ENCODE measurements around the gene NFE2. TPM values are rescaled to one million over a fixed set of nuclear protein-coding genes. Genes with fewer than 3 reads are reported as not detected.

NFE2 gene
- total RNA-seq, 1 experiment from 2014 or later = 2.4 TPM

DNA sequence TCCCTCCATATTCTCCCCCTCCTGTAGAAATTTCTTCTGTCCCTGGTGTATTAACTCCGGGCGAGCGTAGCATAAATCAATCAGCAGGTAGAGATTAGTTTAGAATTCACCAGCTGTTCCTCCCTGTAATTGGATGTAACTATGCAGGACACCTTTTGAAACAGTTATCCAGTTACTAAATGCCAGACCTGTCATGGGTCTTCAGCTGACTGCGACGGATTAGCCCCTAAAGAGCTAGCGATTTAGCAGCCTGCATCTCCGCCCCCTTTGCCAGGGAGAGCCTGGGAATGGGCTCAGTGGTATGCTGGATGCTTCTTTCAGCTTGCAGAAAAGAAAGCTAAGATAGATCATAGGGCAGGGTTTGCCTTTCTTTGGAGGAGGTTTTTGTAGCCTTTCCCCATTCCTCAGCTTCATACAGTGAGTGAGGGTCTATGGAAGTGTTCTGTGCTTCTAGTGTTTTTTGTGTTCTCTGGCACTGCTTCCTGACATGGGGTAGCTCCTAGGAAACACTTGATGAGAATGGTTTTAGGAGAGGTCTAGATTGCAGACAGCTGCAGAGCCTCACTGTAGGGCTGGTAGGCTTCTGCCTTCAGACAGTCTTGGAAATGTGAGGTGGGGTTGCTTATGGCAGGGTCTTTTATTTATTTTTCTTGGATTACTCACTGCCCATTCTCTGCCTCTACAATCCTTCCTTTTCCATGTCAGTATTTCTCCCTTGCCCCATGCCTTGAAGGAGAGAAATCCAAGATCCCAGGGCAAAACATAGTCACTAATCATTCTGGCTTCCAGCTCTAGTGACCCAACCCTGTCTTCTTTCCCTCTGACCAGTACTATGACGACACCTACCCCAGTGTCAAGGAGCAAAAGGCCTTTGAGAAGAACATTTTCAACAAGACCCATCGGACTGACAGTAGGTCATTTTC is 40.8 kb upstream of the NFE2 start:
- no peak for DNase-seq (ENCODE audit: low spot score)
- H3K4me3 Mint-ChIP-seq = no peak overlapping the region
- no peak for TF ChIP-seq TEAD4 (CRISPR knock-in tag; IDR thresholded peaks at IDR 0.05)
- TF ChIP-seq, protein P1, sequence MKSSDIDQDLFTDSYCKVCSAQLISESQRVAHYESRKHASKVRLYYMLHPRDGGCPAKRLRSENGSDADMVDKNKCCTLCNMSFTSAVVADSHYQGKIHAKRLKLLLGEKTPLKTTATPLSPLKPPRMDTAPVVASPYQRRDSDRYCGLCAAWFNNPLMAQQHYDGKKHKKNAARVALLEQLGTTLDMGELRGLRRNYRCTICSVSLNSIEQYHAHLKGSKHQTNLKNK (CRISPR knock-in tag; IDR thresholded peaks at IDR 0.05) = no peak
- TF ChIP-seq, protein P2, sequence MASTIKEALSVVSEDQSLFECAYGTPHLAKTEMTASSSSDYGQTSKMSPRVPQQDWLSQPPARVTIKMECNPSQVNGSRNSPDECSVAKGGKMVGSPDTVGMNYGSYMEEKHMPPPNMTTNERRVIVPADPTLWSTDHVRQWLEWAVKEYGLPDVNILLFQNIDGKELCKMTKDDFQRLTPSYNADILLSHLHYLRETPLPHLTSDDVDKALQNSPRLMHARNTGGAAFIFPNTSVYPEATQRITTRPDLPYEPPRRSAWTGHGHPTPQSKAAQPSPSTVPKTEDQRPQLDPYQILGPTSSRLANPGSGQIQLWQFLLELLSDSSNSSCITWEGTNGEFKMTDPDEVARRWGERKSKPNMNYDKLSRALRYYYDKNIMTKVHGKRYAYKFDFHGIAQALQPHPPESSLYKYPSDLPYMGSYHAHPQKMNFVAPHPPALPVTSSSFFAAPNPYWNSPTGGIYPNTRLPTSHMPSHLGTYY (CRISPR knock-in tag; IDR thresholded peaks at IDR 0.05) = no peak
- TF ChIP-seq, protein P3, sequence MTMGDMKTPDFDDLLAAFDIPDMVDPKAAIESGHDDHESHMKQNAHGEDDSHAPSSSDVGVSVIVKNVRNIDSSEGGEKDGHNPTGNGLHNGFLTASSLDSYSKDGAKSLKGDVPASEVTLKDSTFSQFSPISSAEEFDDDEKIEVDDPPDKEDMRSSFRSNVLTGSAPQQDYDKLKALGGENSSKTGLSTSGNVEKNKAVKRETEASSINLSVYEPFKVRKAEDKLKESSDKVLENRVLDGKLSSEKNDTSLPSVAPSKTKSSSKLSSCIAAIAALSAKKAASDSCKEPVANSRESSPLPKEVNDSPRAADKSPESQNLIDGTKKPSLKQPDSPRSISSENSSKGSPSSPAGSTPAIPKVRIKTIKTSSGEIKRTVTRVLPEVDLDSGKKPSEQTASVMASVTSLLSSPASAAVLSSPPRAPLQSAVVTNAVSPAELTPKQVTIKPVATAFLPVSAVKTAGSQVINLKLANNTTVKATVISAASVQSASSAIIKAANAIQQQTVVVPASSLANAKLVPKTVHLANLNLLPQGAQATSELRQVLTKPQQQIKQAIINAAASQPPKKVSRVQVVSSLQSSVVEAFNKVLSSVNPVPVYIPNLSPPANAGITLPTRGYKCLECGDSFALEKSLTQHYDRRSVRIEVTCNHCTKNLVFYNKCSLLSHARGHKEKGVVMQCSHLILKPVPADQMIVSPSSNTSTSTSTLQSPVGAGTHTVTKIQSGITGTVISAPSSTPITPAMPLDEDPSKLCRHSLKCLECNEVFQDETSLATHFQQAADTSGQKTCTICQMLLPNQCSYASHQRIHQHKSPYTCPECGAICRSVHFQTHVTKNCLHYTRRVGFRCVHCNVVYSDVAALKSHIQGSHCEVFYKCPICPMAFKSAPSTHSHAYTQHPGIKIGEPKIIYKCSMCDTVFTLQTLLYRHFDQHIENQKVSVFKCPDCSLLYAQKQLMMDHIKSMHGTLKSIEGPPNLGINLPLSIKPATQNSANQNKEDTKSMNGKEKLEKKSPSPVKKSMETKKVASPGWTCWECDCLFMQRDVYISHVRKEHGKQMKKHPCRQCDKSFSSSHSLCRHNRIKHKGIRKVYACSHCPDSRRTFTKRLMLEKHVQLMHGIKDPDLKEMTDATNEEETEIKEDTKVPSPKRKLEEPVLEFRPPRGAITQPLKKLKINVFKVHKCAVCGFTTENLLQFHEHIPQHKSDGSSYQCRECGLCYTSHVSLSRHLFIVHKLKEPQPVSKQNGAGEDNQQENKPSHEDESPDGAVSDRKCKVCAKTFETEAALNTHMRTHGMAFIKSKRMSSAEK (CRISPR knock-in tag; IDR thresholded peaks at IDR 0.05; ENCODE audit: borderline replicate concordance) = no peak
- TF ChIP-seq, protein P4, sequence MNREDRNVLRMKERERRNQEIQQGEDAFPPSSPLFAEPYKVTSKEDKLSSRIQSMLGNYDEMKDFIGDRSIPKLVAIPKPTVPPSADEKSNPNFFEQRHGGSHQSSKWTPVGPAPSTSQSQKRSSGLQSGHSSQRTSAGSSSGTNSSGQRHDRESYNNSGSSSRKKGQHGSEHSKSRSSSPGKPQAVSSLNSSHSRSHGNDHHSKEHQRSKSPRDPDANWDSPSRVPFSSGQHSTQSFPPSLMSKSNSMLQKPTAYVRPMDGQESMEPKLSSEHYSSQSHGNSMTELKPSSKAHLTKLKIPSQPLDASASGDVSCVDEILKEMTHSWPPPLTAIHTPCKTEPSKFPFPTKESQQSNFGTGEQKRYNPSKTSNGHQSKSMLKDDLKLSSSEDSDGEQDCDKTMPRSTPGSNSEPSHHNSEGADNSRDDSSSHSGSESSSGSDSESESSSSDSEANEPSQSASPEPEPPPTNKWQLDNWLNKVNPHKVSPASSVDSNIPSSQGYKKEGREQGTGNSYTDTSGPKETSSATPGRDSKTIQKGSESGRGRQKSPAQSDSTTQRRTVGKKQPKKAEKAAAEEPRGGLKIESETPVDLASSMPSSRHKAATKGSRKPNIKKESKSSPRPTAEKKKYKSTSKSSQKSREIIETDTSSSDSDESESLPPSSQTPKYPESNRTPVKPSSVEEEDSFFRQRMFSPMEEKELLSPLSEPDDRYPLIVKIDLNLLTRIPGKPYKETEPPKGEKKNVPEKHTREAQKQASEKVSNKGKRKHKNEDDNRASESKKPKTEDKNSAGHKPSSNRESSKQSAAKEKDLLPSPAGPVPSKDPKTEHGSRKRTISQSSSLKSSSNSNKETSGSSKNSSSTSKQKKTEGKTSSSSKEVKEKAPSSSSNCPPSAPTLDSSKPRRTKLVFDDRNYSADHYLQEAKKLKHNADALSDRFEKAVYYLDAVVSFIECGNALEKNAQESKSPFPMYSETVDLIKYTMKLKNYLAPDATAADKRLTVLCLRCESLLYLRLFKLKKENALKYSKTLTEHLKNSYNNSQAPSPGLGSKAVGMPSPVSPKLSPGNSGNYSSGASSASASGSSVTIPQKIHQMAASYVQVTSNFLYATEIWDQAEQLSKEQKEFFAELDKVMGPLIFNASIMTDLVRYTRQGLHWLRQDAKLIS (CRISPR knock-in tag; IDR thresholded peaks at IDR 0.05; ENCODE audit: borderline replicate concordance) = no peak
- no peak for TF ChIP-seq RELA (CRISPR knock-in tag; IDR thresholded peaks at IDR 0.05; ENCODE audit: borderline replicate concordance)
- no peak for TF ChIP-seq SMAD4 (CRISPR knock-in tag; IDR thresholded peaks at IDR 0.05)
- TF ChIP-seq NR3C1 (CRISPR knock-in tag; conservative IDR thresholded peaks at IDR 0.05; ENCODE audit: low read depth) = no peak
- TF ChIP-seq, protein P5, sequence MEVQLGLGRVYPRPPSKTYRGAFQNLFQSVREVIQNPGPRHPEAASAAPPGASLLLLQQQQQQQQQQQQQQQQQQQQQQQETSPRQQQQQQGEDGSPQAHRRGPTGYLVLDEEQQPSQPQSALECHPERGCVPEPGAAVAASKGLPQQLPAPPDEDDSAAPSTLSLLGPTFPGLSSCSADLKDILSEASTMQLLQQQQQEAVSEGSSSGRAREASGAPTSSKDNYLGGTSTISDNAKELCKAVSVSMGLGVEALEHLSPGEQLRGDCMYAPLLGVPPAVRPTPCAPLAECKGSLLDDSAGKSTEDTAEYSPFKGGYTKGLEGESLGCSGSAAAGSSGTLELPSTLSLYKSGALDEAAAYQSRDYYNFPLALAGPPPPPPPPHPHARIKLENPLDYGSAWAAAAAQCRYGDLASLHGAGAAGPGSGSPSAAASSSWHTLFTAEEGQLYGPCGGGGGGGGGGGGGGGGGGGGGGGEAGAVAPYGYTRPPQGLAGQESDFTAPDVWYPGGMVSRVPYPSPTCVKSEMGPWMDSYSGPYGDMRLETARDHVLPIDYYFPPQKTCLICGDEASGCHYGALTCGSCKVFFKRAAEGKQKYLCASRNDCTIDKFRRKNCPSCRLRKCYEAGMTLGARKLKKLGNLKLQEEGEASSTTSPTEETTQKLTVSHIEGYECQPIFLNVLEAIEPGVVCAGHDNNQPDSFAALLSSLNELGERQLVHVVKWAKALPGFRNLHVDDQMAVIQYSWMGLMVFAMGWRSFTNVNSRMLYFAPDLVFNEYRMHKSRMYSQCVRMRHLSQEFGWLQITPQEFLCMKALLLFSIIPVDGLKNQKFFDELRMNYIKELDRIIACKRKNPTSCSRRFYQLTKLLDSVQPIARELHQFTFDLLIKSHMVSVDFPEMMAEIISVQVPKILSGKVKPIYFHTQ (CRISPR knock-in tag; IDR thresholded peaks at IDR 0.05) = no peak
- TF ChIP-seq MXD4 (CRISPR knock-in tag; IDR thresholded peaks at IDR 0.05; ENCODE audit: borderline replicate concordance) = no peak
- TF ChIP-seq, protein P6, sequence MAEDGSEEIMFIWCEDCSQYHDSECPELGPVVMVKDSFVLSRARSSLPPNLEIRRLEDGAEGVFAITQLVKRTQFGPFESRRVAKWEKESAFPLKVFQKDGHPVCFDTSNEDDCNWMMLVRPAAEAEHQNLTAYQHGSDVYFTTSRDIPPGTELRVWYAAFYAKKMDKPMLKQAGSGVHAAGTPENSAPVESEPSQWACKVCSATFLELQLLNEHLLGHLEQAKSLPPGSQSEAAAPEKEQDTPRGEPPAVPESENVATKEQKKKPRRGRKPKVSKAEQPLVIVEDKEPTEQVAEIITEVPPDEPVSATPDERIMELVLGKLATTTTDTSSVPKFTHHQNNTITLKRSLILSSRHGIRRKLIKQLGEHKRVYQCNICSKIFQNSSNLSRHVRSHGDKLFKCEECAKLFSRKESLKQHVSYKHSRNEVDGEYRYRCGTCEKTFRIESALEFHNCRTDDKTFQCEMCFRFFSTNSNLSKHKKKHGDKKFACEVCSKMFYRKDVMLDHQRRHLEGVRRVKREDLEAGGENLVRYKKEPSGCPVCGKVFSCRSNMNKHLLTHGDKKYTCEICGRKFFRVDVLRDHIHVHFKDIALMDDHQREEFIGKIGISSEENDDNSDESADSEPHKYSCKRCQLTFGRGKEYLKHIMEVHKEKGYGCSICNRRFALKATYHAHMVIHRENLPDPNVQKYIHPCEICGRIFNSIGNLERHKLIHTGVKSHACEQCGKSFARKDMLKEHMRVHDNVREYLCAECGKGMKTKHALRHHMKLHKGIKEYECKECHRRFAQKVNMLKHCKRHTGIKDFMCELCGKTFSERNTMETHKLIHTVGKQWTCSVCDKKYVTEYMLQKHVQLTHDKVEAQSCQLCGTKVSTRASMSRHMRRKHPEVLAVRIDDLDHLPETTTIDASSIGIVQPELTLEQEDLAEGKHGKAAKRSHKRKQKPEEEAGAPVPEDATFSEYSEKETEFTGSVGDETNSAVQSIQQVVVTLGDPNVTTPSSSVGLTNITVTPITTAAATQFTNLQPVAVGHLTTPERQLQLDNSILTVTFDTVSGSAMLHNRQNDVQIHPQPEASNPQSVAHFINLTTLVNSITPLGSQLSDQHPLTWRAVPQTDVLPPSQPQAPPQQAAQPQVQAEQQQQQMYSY (CRISPR knock-in tag; IDR thresholded peaks at IDR 0.05) = no peak
- H3K27me3 Mint-ChIP-seq (ENCODE audit: low read depth) = no peaks in the 10 kb centered on the region
- no peak for ATAC-seq
- H3K9me3 Mint-ChIP-seq = no peaks in the 10 kb centered on the region
- H3K36me3 Mint-ChIP-seq = peaks cover 46% of the 10 kb centered on the region
- CTCF ChIA-PET = interaction anchor here (0.8 to 1.5 kb wide), 4 partner anchors 17 to 90 kb away, joined by 3 to 4 read pairs (median 3); partner anchors contain the start of gene COPZ1
- POLR2A ChIA-PET = interaction anchor here (0.8 kb wide), 1 partner anchor 16 kb away, joined by 3 read pairs; no protein-coding TSS in a partner anchor
- H3K4me1 Mint-ChIP-seq = peaks cover 5% of the 10 kb centered on the region
- no peak overlapping the region for H3K27ac Mint-ChIP-seq
